Breast epithelium (tissue), 3 donors: ENCODE data around the gene OSBPL5.
A peak's percentile ranks its signal among the peaks of the same experiment; 100 is the strongest.

Experiments
- POLR2A ChIP-seq: fragments of 450-650 bp; IDR thresholded peaks from one replicate; pipeline ENCODE4 v1.6.1; 2016; ENCODE audit warnings: antibody characterized with exemption, mild to moderate bottlenecking, moderate library complexity
- TF ChIP-seq, protein P1 (sequence below), 3 donors: fragments of 450-650 bp; IDR thresholded peaks; one replicate each; pipeline ENCODE4 v1.5.1; 2016 to 2017; ENCODE audit warnings: antibody characterized with exemption in 3 of 3, mild to moderate bottlenecking in 3 of 3, moderate library complexity in 3 of 3

- TF ChIP-seq, protein P1, sequence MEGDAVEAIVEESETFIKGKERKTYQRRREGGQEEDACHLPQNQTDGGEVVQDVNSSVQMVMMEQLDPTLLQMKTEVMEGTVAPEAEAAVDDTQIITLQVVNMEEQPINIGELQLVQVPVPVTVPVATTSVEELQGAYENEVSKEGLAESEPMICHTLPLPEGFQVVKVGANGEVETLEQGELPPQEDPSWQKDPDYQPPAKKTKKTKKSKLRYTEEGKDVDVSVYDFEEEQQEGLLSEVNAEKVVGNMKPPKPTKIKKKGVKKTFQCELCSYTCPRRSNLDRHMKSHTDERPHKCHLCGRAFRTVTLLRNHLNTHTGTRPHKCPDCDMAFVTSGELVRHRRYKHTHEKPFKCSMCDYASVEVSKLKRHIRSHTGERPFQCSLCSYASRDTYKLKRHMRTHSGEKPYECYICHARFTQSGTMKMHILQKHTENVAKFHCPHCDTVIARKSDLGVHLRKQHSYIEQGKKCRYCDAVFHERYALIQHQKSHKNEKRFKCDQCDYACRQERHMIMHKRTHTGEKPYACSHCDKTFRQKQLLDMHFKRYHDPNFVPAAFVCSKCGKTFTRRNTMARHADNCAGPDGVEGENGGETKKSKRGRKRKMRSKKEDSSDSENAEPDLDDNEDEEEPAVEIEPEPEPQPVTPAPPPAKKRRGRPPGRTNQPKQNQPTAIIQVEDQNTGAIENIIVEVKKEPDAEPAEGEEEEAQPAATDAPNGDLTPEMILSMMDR (IDR thresholded peaks at IDR 0.05) = peak in 1 of 3 donors; percentile 34
- no peak for TF ChIP-seq POLR2A
Measured at GRCh38 chr11:3049430-3050243, 115.5 kb downstream of the OSBPL5 start.
